GM15510 (cell line): ENCODE measurements around the gene RUFY4.

Source experiments
- POLR2A ChIP-seq: IDR thresholded peaks from 3 replicates; pipeline ENCODE4 v1.6.1; 2011; ENCODE audit warnings: borderline replicate concordance; ENCODE audit not compliant: insufficient read length; ENCODE audit errors: extremely low read depth

Gene RUFY4

GRCh38 chr2:218083352-218083676, 14.3 kb downstream of the RUFY4 start:
- no peak for TF ChIP-seq POLR2A

GRCh38 chr2:218086478-218086877, 17.4 kb downstream of the RUFY4 start:
- no peak for TF ChIP-seq POLR2A

GRCh38 chr2:218089259-218089658, 20.2 kb downstream of the RUFY4 start:
- TF ChIP-seq POLR2A: no peak

GRCh38 chr2:218091746-218092145, 22.7 kb downstream of the RUFY4 start:
- TF ChIP-seq POLR2A: no peak

GRCh38 chr2:218093879-218094278, 24.8 kb downstream of the RUFY4 start:
- no peak for TF ChIP-seq POLR2A

- no peak for TF ChIP-seq POLR2A
These were observed 26.8 kb downstream of the RUFY4 start for GRCh38 chr2:218095853-218096252.

GRCh38 chr2:218097975-218098374, 28.9 kb downstream of the RUFY4 start:
- no peak for TF ChIP-seq POLR2A

GRCh38 chr2:218123986-218124385, 54.9 kb downstream of the RUFY4 start:
- TF ChIP-seq POLR2A: no peak

GRCh38 chr2:218125095-218125494, 56.0 kb downstream of the RUFY4 start:
- TF ChIP-seq POLR2A: no peak

GRCh38 chr2:218125626-218126080, 56.6 kb downstream of the RUFY4 start, which contains the start of gene CXCR2:
CXCR2 (plus strand) TSS chr2:218126028; CDS start chr2:218134802, 8,774 bp downstream.
- no peak for TF ChIP-seq POLR2A

- no peak for TF ChIP-seq POLR2A
These were observed 58.9 kb downstream of the RUFY4 start for GRCh38 chr2:218127929-218128455.

- no peak for TF ChIP-seq POLR2A
These were observed 59.9 kb downstream of the RUFY4 start for GRCh38 chr2:218128781-218129457.

GRCh38 chr2:218129458-218130135, 60.5 kb downstream of the RUFY4 start:
- TF ChIP-seq POLR2A: no peak

- TF ChIP-seq POLR2A: no peak
These were observed 61.3 kb downstream of the RUFY4 start for GRCh38 chr2:218130377-218130776.

- no peak for TF ChIP-seq POLR2A
These were observed 61.8 kb downstream of the RUFY4 start for GRCh38 chr2:218130822-218131221.

- no peak for TF ChIP-seq POLR2A
These were observed 68.5 kb downstream of the RUFY4 start for GRCh38 chr2:218137514-218137913.
